ENCODE results near the gene CTU1. TPM values are rescaled to one million over a fixed set of nuclear protein-coding genes. Genes with fewer than 3 reads are reported as not detected.
A peak's percentile ranks its signal among the peaks of the same experiment; 100 is the strongest.

CTU1 gene
- total and polyA plus RNA-seq, 12 donors, result 2.0 to 5.6 (median 3.2) TPM

GRCh38 chr19:51123802-51124201 is 15.6 kb upstream of the CTU1 start:
- Histone ChIP-seq H3K4me3 (peak overlapping the region in 1 of 10 donors; percentile 55), H3K9me3 (no peaks in the 10 kb centered on the region), H3K36me3 (no peaks in the 10 kb centered on the region), H3K4me1 (peaks cover 0 to 86% (median 4%) of the 10 kb centered on the region in 9 donors), H3K27me3 (peaks cover 0 to 28% (median 6%) of the 10 kb centered on the region in 7 donors), H3K27ac (peak overlapping the region in 4 of 10 donors; percentile 30 to 94 (median 38))
- TF ChIP-seq CTCF (IDR thresholded peaks at IDR 0.05), result no peak
- intact Hi-C loops (cut with DNase I), result no loop called here
- DNase-seq (no peak), ATAC-seq (no peak)
- 66 to 75% methylated on average over 9 of the region's 9 CpGs for WGBS, 2 donors

GRCh38 chr19:51123381-51123800 is 15.2 kb upstream of the CTU1 start:
- Histone ChIP-seq H3K27me3 (peaks cover 0 to 28% (median 6%) of the 10 kb centered on the region in 7 donors), H3K4me3 (peak overlapping the region in 1 of 10 donors; percentile 55), H3K27ac (peak overlapping the region in 4 of 10 donors; percentile 27 to 94 (median 50)), H3K4me1 (peaks cover 0 to 83% (median 0%) of the 10 kb centered on the region in 9 donors), H3K36me3 (no peaks in the 10 kb centered on the region), H3K9me3 (no peaks in the 10 kb centered on the region)
- ATAC-seq, result peak in 2 of 8 donors; percentile 32 to 36
- no peak for TF ChIP-seq CTCF (IDR thresholded peaks at IDR 0.05)
- intact Hi-C loops (cut with DNase I), result no loop called here
- DNase-seq, result no peak
- 54 to 63% methylated on average over 6 of the region's 6 CpGs for WGBS, 2 donors

GRCh38 chr19:51122112-51122981 is 14.1 kb upstream of the CTU1 start:
- no peak for TF ChIP-seq CTCF (IDR thresholded peaks at IDR 0.05)
- 72% methylated on average over 22 of the region's 22 CpGs for WGBS, 2 donors
- Histone ChIP-seq H3K27me3 (peaks cover 0 to 30% (median 6%) of the 10 kb centered on the region in 7 donors), H3K36me3 (no peaks in the 10 kb centered on the region), H3K27ac (peak overlapping the region in 4 of 10 donors; percentile 27 to 94 (median 50)), H3K4me3 (peak overlapping the region in 1 of 10 donors; percentile 36), H3K9me3 (no peaks in the 10 kb centered on the region), H3K4me1 (peaks cover 0 to 73% (median 0%) of the 10 kb centered on the region in 9 donors)
- intact Hi-C loops (cut with DNase I), result no loop called here
- DNase-seq (no peak), ATAC-seq (peak in 1 of 8 donors; percentile 25)

GRCh38 chr19:51121257-51121656 is 13.0 kb upstream of the CTU1 start:
- H3K4me1 ChIP-seq, result peaks cover 0 to 67% (median 0%) of the 10 kb centered on the region in 9 donors
- ATAC-seq, result peak in 2 of 8 donors; percentile 18 to 22
- H3K36me3 ChIP-seq, result no peaks in the 10 kb centered on the region
- peak overlapping the region in 1 of 10 donors; percentile 94 for H3K27ac ChIP-seq
- peaks cover 0 to 30% (median 13%) of the 10 kb centered on the region in 7 donors for H3K27me3 ChIP-seq
- H3K4me3 ChIP-seq, result no peak overlapping the region
- DNase-seq, result no peak
- no peak for TF ChIP-seq CTCF (IDR thresholded peaks at IDR 0.05)
- intact Hi-C loops (cut with DNase I), result no loop called here
- 89 to 95% methylated on average over 8 of the region's 8 CpGs for WGBS, 2 donors
- H3K9me3 ChIP-seq, result no peaks in the 10 kb centered on the region

All from heart right ventricle (tissue), 16 donors.